Esophagus squamous epithelium (tissue), 4 donors: ENCODE data around the gene SRGAP3.

Experiments used
- CTCF ChIP-seq, 6 experiments: fragments of 450-650 bp in 4 of 6; fragments of 200-600 bp in 2 of 6; sonication (generic) in 2 of 6; IDR thresholded peaks; one replicate each; pipeline ENCODE4 v1.5.1; 2016 to 2019; ENCODE audit warnings: antibody characterized with exemption in 6 of 6, mild to moderate bottlenecking in 4 of 6, moderate library complexity in 4 of 6
- POLR2A ChIP-seq, 4 donors: fragments of 450-650 bp; IDR thresholded peaks; one replicate each; pipeline ENCODE4 v1.6.1; 2017; ENCODE audit warnings: antibody characterized with exemption in 4 of 4, mild to moderate bottlenecking in 4 of 4, moderate library complexity in 3 of 4

- TF ChIP-seq POLR2A (IDR thresholded peaks at IDR 0.05) = no peak
- no peak for TF ChIP-seq CTCF (IDR thresholded peaks at IDR 0.05)
Observed at GRCh38 chr3:9098716-9099675, 150.4 kb downstream of the SRGAP3 start.
